GM21381 (cell line): Measurements from ENCODE around the gene WWOX.
"Not testable (repeated sequence)": the region's sequence is repeated elsewhere in the genome, so short reads cannot be mapped to it uniquely, and the experiment has no call there.

ENCODE experiments used
- ATAC-seq: cut with Tn5 transposase; IDR thresholded peaks from one replicate; pipeline ENCODE4 v1.9.1; 2021; ENCODE audit warnings: mild to moderate bottlenecking, moderate library complexity; ENCODE audit not compliant: unreplicated experiment

WWOX gene

GRCh38 chr16:78513838-78514237, 414.4 kb downstream of the WWOX start:
- ATAC-seq = no peak

GRCh38 chr16:78514888-78515287, 415.4 kb downstream of the WWOX start:
- not testable (repeated sequence) for ATAC-seq

- ATAC-seq = no peak
These were observed 416.0 kb downstream of the WWOX start for GRCh38 chr16:78515421-78515820.

GRCh38 chr16:78516006-78516736, 416.7 kb downstream of the WWOX start:
- no peak for ATAC-seq

- no peak for ATAC-seq
These were observed 420.4 kb downstream of the WWOX start for GRCh38 chr16:78519896-78520295.

GRCh38 chr16:78520470-78520869, 421.0 kb downstream of the WWOX start:
- ATAC-seq = no peak

GRCh38 chr16:78522327-78522726, 422.9 kb downstream of the WWOX start:
- ATAC-seq = peak; percentile 52

- no peak for ATAC-seq
These were observed 423.9 kb downstream of the WWOX start for GRCh38 chr16:78523212-78523985.

- no peak for ATAC-seq
These were observed 424.7 kb downstream of the WWOX start for GRCh38 chr16:78524066-78524595.

- ATAC-seq = no peak
These were observed 428.8 kb downstream of the WWOX start for GRCh38 chr16:78528265-78528664.

GRCh38 chr16:78529881-78530280, 430.4 kb downstream of the WWOX start:
- ATAC-seq = no peak

- ATAC-seq = no peak
These were observed 430.8 kb downstream of the WWOX start for GRCh38 chr16:78530283-78530682.

GRCh38 chr16:78535098-78535497, 435.6 kb downstream of the WWOX start:
- no peak for ATAC-seq

GRCh38 chr16:78537511-78537910, 438.1 kb downstream of the WWOX start:
- no peak for ATAC-seq

- ATAC-seq = no peak
These were observed 438.8 kb downstream of the WWOX start for GRCh38 chr16:78538292-78538691.

GRCh38 chr16:78538919-78539318, 439.5 kb downstream of the WWOX start:
- ATAC-seq = no peak

- ATAC-seq = no peak
These were observed 443.0 kb downstream of the WWOX start for GRCh38 chr16:78542419-78542818.

- ATAC-seq = no peak
These were observed 443.6 kb downstream of the WWOX start for GRCh38 chr16:78543023-78543422.

- ATAC-seq = no peak
These were observed 449.9 kb downstream of the WWOX start for GRCh38 chr16:78549366-78549765.

- ATAC-seq = no peak
These were observed 452.1 kb downstream of the WWOX start for GRCh38 chr16:78551487-78552085.

GRCh38 chr16:78552106-78552675, 452.7 kb downstream of the WWOX start:
- ATAC-seq = no peak
